PC-3 (cell line): ENCODE measurements around the gene SWSAP1.

ENCODE experiments used
- EZH2 ChIP-seq: fragments of 300-600 bp; sonication (generic); IDR thresholded peaks from one replicate; pipeline ENCODE4 v1.6.1; 2017; ENCODE audit warnings: antibody characterized with exemption, mild to moderate bottlenecking, low read length; ENCODE audit not compliant: unreplicated experiment
- EZH2phosphoT487 ChIP-seq: fragments of 300-600 bp; sonication (generic); IDR thresholded peaks from 2 replicates; pipeline ENCODE4 v1.6.1; 2018; ENCODE audit warnings: mild to moderate bottlenecking, antibody characterized with exemption, low read length, borderline replicate concordance
- TF ChIP-seq, protein P1 (sequence below): fragments of 300-600 bp; sonication (generic); conservative IDR thresholded peaks from 2 replicates; pipeline ENCODE4 v1.5.1; 2017; ENCODE audit warnings: antibody characterized with exemption, low read depth, mild to moderate bottlenecking, low read length

DNA sequence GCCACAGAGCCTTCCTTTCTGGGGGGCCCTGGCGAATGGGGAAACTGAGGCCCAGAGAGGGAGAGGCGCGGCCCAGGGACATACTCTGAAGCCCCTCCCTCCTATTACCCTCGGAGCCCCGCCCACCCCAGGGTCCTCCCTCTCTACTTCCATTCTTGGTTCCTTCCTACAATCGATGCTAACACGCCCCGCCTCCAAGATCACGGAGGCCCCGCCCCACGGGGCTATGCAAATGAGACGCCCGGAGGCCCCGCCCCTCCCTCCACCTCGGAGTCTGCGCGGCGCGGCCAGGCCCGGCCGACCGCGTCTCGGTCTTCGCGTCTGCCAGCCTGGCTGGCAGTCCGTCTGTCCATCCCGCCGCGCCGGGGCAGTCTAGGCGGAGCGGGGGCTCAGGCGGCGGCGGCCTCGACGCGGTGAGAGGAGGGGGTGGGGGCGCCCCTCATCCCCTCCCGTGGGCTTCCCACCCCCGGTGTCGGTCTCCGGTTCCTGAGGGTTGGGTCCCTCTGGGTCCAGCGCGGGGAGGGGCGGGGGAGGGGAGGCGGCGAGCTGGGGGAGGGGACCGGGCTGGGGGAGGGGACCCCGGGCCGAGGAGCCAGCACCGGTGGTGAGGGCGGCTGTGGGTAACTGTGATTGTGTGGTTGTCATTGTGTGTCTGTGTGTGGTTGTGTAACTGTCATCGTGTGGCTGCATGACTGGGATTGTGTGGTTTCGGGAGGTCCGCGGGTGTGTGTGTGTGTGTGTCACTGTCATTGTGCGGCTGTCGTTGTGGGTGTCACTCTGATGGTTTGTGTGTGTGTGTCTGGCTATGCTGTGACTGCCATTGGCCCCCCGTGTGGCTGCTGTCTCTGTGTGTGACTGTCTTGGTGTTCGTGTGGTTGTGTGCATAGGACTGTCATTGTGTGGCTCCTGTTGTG is 19.0 kb upstream of the SWSAP1 start, which contains the start of gene PLPPR2:
- TF ChIP-seq, protein P1, sequence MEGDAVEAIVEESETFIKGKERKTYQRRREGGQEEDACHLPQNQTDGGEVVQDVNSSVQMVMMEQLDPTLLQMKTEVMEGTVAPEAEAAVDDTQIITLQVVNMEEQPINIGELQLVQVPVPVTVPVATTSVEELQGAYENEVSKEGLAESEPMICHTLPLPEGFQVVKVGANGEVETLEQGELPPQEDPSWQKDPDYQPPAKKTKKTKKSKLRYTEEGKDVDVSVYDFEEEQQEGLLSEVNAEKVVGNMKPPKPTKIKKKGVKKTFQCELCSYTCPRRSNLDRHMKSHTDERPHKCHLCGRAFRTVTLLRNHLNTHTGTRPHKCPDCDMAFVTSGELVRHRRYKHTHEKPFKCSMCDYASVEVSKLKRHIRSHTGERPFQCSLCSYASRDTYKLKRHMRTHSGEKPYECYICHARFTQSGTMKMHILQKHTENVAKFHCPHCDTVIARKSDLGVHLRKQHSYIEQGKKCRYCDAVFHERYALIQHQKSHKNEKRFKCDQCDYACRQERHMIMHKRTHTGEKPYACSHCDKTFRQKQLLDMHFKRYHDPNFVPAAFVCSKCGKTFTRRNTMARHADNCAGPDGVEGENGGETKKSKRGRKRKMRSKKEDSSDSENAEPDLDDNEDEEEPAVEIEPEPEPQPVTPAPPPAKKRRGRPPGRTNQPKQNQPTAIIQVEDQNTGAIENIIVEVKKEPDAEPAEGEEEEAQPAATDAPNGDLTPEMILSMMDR: no peak
- TF ChIP-seq EZH2 (no peak), EZH2phosphoT487 (no peak)
